Erythroblast (primary cell): Measurements from ENCODE around the gene TMEM185A.
"Not testable (repeated sequence)": the region's sequence is repeated elsewhere in the genome, so short reads cannot be mapped to it uniquely, and the experiment has no call there.

Experiments used
- DNase-seq, 2 experiments: peaks; one replicate each; lab custom pipeline; 2025; lab: John Stamatoyannopoulos, UW
- GATA1 ChIP-seq: IDR thresholded peaks from 2 replicates; pipeline ENCODE4 v1.6.1; 2011; ENCODE audit warnings: low read depth, mild to moderate bottlenecking, control low read depth, low read length, moderate library complexity
- POLR2A ChIP-seq: IDR thresholded peaks from 2 replicates; pipeline ENCODE4 v1.6.1; 2011; ENCODE audit warnings: mild to moderate bottlenecking, low read length

TMEM185A gene

DNA sequence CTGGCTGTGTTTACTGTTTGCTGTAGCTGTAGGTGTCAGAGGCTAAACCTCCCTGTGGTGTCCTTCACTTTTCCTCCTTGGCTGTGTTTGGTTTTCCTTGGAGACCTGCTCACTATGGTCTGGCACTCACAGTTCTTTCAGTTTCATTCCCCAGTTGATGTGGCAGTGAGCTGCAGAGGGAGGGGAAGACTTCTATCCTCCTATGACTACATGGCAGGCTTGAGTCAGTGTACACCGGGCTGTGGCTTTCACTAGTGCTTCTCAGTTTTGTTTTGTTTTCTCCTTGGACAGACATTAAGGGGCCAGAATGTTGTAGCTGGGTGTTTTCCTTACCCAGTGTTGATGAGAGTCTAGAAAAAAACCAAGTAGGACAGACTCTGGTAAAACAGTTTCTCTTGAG, 58.1 kb downstream of the TMEM185A start:
- not testable (repeated sequence) for DNase-seq

- TF ChIP-seq GATA1 (no peak), POLR2A (no peak)
- DNase-seq = no peak
Measured at GRCh38 chrX:149572743-149573142, 58.8 kb downstream of the TMEM185A start.

- DNase-seq = no peak
- TF ChIP-seq GATA1 (no peak), POLR2A (no peak)
Measured at GRCh38 chrX:149571770-149572169, 59.8 kb downstream of the TMEM185A start.

DNA sequence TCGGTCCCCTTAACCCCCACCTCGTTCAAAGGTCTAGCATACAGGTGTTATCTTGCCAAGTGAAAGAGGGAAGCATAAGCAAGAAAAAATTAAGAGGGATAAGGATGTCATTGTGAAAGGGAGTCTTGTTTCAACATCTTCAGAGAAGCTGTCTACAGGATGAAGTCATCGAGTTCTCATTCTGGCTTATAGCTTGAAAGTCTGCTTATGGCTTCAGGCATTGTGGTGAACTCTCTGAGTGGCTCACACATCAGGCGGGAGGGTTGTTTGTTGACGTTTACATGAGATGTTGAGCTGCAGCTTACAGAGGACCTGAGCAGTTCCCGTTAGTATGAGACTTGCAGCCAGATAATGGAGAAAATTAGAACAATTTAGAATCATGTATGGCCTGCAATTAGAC, 60.9 kb downstream of the TMEM185A start:
- TF ChIP-seq GATA1 = no peak
- TF ChIP-seq POLR2A = no peak
- DNase-seq = no peak

DNA sequence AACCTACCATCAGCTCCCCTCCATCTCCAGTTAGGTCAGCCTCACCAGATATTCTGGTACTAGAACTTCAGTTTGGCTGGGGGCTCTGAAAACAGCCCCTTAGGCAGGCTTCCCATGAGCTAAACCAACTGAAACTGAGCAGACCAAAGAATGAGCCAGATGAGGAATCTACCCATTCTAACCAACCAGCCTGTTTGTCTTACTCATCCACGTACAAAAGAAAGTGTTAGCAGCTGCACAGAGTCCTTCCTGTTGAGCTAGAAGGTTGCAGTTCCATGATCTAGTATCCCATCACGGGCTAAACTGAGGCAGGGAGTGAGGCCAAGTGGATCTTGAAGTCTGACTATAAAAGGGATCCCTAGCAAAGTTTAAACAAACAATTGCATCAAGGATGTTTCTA, 61.8 kb downstream of the TMEM185A start:
- DNase-seq = no peak
- TF ChIP-seq POLR2A = no peak
- TF ChIP-seq GATA1 = no peak

DNA sequence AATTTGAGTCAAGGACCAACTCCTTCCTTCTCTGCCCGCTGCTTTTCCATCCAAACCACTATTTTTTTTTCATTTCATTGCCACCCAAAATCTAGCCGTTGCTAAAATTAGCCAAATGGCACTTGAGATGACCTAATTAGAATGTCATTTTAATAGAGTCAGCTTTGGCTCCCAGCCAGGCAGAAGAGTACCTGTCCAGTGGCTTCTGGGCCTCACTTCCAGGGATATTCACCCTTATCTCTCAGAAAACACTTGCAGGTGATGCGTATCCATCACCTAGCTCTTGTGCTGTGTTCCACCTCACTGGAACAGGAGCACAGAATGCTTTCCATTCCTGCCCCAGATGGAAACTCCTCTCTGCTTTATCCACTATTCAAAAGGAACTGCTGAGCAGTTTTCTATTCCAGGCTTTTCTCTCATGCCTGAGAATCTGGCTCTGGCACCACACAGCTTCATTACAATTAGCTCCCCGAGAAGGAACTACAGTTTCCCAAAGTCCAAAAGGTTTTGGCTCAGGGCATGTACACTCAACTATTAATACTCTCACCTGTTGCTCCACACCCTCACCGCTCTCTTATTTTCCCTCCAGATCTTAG, 62.8 kb downstream of the TMEM185A start:
- TF ChIP-seq POLR2A = no peak
- no peak for TF ChIP-seq GATA1
- DNase-seq = no peak

- TF ChIP-seq POLR2A (no peak), GATA1 (no peak)
- no peak for DNase-seq
Measured at GRCh38 chrX:149567621-149568417, 63.8 kb downstream of the TMEM185A start.

DNA sequence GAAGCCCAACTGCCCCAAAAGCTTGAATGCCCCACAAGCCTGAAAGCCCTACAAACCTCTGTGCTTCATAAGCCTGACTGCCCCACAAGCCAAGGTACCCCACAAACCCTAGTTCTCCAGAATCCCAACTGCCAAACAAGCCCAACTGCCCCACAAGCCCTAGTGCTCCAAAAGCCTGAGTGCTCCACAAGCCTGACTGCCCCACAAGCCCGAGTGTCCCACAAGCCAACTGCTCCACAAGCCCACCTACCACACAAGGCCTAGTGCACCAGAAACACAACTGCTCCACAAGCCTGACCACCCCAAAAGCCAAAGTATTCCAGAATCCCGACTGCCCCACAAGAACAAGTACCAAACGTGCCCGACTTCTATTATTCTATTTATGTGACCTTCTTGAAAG, 68.2 kb downstream of the TMEM185A start:
- no peak for DNase-seq
- TF ChIP-seq POLR2A = no peak
- TF ChIP-seq GATA1 = no peak

DNA sequence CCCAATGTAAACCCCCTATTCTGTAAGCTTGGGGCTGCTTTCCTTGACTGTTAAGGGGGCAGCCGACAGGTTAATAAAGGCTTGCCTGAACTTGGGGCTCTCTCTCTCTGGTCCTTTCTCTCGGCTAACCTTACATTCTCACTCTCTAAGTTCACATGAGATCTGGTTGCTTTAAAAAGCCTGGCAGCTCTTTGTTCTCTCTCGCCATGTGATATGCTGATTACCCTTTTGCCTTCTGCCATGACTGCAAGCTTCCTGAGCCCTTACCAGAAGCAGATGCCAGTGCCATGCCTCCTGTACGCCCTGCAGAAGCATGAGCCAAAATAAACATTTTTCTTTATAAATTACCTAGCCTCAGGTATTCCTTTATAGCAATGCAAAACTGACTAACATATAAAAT, 76.3 kb downstream of the TMEM185A start:
- not testable (repeated sequence) for DNase-seq

GRCh38 chrX:149551939-149552248, 79.7 kb downstream of the TMEM185A start:
- not testable (repeated sequence) for DNase-seq

GRCh38 chrX:149551245-149551938, 80.2 kb downstream of the TMEM185A start:
- not testable (repeated sequence) for DNase-seq

- DNase-seq = not testable (repeated sequence)
Measured at GRCh38 chrX:149550454-149550853, 81.1 kb downstream of the TMEM185A start.

- not testable (repeated sequence) for DNase-seq
Measured at GRCh38 chrX:149549701-149550100, 81.9 kb downstream of the TMEM185A start, which contains the start of gene HSFX3. HSFX3 (minus strand) TSS chrX:149549924; CDS start chrX:149549852, 72 bp downstream.

GRCh38 chrX:149547782-149548181, 83.8 kb downstream of the TMEM185A start:
- not testable (repeated sequence) for DNase-seq

GRCh38 chrX:149546962-149547361, 84.6 kb downstream of the TMEM185A start:
- DNase-seq = not testable (repeated sequence)
